ENCODE measurements around the gene FLNB.
"Not testable (repeated sequence)": the region's sequence is repeated elsewhere in the genome, so short reads cannot be mapped to it uniquely, and the experiment has no call there.

The FLNB gene

GRCh38 chr3:58051196-58051595 lies 43.0 kb downstream of the FLNB start:
- Histone ChIP-seq H3K27me3 (ENCODE audit: insufficient read depth, poor library complexity, severe bottlenecking) (no peaks in the 10 kb centered on the region), H3K4me3 (ENCODE audit: severe bottlenecking) (no peak overlapping the region), H3K36me3 (ENCODE audit: low read depth) (peaks cover 76% of the 10 kb centered on the region), H3K9me3 (ENCODE audit: severe bottlenecking) (no peaks in the 10 kb centered on the region), H3K4me1 (ENCODE audit: insufficient read depth, poor library complexity, severe bottlenecking) (peaks cover 93% of the 10 kb centered on the region), H3K27ac (ENCODE audit: poor library complexity, severe bottlenecking) (peak overlapping the region; percentile 94)
- DNase-seq (ENCODE audit: low spot score) (peak; percentile 79), ATAC-seq (ENCODE audit: low read depth) (peak; percentile 20)
- no peak for TF ChIP-seq CTCF (IDR thresholded peaks at IDR 0.05; ENCODE audit: poor library complexity, severe bottlenecking)

GRCh38 chr3:58051658-58052261 lies 43.5 kb downstream of the FLNB start:
- DNase-seq (ENCODE audit: low spot score); H3K4me3 ChIP-seq (ENCODE audit: severe bottlenecking); H3K9me3 ChIP-seq (ENCODE audit: severe bottlenecking); H3K27me3 ChIP-seq (ENCODE audit: insufficient read depth, poor library complexity, severe bottlenecking): not testable (repeated sequence)
- Histone ChIP-seq H3K4me1 (ENCODE audit: insufficient read depth, poor library complexity, severe bottlenecking) (peaks cover 96% of the 10 kb centered on the region), H3K27ac (ENCODE audit: poor library complexity, severe bottlenecking) (peak overlapping the region; percentile 94), H3K36me3 (ENCODE audit: low read depth) (peaks cover 78% of the 10 kb centered on the region)
- ATAC-seq (ENCODE audit: low read depth) = peak; percentile 10

- DNase-seq (ENCODE audit: low spot score) (peak; percentile 87), ATAC-seq (ENCODE audit: low read depth) (peak; percentile 69)
- H3K36me3 ChIP-seq (ENCODE audit: low read depth) = peaks cover 78% of the 10 kb centered on the region
- H3K4me3 ChIP-seq (ENCODE audit: severe bottlenecking) = no peak overlapping the region
- peak overlapping the region; percentile 94 for H3K27ac ChIP-seq (ENCODE audit: poor library complexity, severe bottlenecking)
- no peak for TF ChIP-seq CTCF (IDR thresholded peaks at IDR 0.05; ENCODE audit: poor library complexity, severe bottlenecking)
- no peaks in the 10 kb centered on the region for H3K27me3 ChIP-seq (ENCODE audit: insufficient read depth, poor library complexity, severe bottlenecking)
- peaks cover 96% of the 10 kb centered on the region for H3K4me1 ChIP-seq (ENCODE audit: insufficient read depth, poor library complexity, severe bottlenecking)
- H3K9me3 ChIP-seq (ENCODE audit: severe bottlenecking) = no peaks in the 10 kb centered on the region
Measured at GRCh38 chr3:58052373-58053273, 44.4 kb downstream of the FLNB start.

GRCh38 chr3:58054652-58055051 lies 46.4 kb downstream of the FLNB start:
- Histone ChIP-seq H3K27me3 (ENCODE audit: insufficient read depth, poor library complexity, severe bottlenecking) (no peaks in the 10 kb centered on the region), H3K36me3 (ENCODE audit: low read depth) (peaks cover 91% of the 10 kb centered on the region), H3K9me3 (ENCODE audit: severe bottlenecking) (no peaks in the 10 kb centered on the region), H3K27ac (ENCODE audit: poor library complexity, severe bottlenecking) (peak overlapping the region; percentile 94), H3K4me1 (ENCODE audit: insufficient read depth, poor library complexity, severe bottlenecking) (peaks cover 98% of the 10 kb centered on the region), H3K4me3 (ENCODE audit: severe bottlenecking) (no peak overlapping the region)
- no peak for DNase-seq (ENCODE audit: low spot score)
- no peak for ATAC-seq (ENCODE audit: low read depth)
- no peak for TF ChIP-seq CTCF (IDR thresholded peaks at IDR 0.05; ENCODE audit: poor library complexity, severe bottlenecking)

- H3K4me3 ChIP-seq (ENCODE audit: severe bottlenecking) = no peak overlapping the region
- H3K4me1 ChIP-seq (ENCODE audit: insufficient read depth, poor library complexity, severe bottlenecking) = peaks cover 98% of the 10 kb centered on the region
- no peaks in the 10 kb centered on the region for H3K27me3 ChIP-seq (ENCODE audit: insufficient read depth, poor library complexity, severe bottlenecking)
- peaks cover 88% of the 10 kb centered on the region for H3K36me3 ChIP-seq (ENCODE audit: low read depth)
- no peak for TF ChIP-seq CTCF (IDR thresholded peaks at IDR 0.05; ENCODE audit: poor library complexity, severe bottlenecking)
- H3K9me3 ChIP-seq (ENCODE audit: severe bottlenecking) = no peaks in the 10 kb centered on the region
- ATAC-seq (ENCODE audit: low read depth) (no peak), DNase-seq (ENCODE audit: low spot score) (no peak)
- peak overlapping the region; percentile 94 for H3K27ac ChIP-seq (ENCODE audit: poor library complexity, severe bottlenecking)
Measured at GRCh38 chr3:58055314-58055713, 47.1 kb downstream of the FLNB start.

GRCh38 chr3:58055891-58056290 lies 47.7 kb downstream of the FLNB start:
- H3K4me1 ChIP-seq (ENCODE audit: insufficient read depth, poor library complexity, severe bottlenecking) = peaks cover 95% of the 10 kb centered on the region
- peak overlapping the region; percentile 94 for H3K27ac ChIP-seq (ENCODE audit: poor library complexity, severe bottlenecking)
- not testable (repeated sequence) for ATAC-seq (ENCODE audit: low read depth); H3K4me3 ChIP-seq (ENCODE audit: severe bottlenecking); H3K27me3 ChIP-seq (ENCODE audit: insufficient read depth, poor library complexity, severe bottlenecking); H3K9me3 ChIP-seq (ENCODE audit: severe bottlenecking); DNase-seq (ENCODE audit: low spot score)
- H3K36me3 ChIP-seq (ENCODE audit: low read depth) = peaks cover 85% of the 10 kb centered on the region
